NCI-H2107 (cell line): ENCODE measurements around the gene RBFOX2.

Experiments
- DNase-seq: peaks from one replicate; lab custom pipeline; 2025; lab: John Stamatoyannopoulos, UW

RBFOX2 gene

DNA sequence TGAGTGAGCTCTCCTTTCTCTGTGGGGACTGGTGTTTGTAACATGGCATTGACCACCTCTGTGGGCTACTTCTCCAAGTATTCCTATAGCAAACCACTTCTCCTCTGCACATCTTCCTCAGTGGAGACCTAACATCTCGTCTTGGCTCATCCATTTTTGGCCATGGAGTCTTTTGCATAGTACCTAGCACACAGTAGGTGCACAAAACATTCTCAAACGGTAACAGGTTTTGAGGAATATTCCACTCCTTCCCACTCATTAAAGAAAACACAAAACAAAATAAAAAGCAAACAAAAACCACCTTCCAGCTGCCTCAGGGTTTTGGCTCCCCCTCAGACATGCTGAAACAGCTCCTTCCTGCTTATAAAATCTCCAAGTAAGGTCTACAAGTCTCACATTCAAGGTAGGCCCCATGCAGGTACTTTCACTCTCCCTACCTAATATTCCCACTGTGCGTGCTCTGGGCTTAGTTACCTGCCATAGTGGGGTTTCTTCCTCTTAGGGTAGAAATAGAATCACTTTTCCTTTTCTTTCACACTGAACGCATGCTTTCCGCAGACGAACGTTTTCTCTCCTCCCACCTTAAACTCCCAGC is 132.4 kb downstream of the RBFOX2 start:
- DNase-seq, result no peak

DNA sequence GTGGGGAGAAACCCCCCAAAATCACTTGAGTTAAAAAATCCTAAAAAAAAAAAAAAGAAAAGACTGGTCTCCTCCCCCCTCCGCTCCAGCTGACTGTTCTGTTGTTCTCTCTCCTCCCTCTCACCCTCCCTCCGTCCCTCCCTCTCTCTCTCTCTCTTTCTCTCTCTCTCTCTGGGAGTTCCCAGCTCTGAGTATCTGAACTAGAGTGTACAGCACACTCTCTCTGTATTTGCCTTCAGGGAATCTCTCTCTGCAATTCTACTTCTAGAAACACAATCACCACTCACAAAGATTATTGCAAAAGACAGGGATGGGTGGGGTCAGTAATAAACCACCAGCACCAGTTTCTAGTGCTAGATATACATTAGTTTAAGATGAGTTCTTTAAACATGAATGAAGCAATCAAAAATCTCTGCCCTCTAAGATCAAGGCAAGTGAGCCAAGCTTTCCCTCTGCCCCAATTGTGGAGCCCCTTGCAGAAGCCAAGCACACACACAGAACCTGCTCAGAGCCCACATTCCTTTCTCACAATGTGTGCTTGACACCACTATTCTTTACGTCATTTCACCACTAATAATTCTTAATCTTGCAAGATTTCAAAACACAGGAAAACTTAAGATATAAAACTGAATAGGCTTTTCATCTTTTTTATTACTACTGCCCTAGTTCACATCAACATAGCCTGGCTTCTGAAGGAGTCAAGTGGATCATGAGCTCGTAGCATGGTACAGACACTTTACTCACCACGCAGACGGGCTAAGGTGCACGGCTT is 133.5 kb downstream of the RBFOX2 start:
- DNase-seq, result no peak

DNA sequence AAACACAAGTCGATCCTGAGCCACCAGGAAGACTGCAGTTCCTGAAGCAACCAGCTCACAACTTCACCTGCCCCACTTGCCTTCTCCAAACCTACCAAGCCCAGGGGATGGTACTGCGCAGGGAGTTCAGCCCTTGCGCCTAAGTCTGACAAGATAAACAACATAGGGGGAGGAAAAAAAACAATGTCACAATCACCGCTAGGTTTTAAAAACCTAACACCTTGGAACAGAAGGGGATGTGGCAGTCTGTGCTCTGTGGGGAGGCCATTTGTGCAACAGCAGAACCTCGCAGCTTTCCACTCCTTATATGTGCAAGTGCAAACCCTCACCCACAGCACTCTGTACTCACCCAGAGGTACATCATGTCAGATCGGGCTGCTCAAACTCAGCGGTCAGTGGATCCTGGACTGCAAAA is 134.2 kb downstream of the RBFOX2 start:
- DNase-seq, result no peak

DNA sequence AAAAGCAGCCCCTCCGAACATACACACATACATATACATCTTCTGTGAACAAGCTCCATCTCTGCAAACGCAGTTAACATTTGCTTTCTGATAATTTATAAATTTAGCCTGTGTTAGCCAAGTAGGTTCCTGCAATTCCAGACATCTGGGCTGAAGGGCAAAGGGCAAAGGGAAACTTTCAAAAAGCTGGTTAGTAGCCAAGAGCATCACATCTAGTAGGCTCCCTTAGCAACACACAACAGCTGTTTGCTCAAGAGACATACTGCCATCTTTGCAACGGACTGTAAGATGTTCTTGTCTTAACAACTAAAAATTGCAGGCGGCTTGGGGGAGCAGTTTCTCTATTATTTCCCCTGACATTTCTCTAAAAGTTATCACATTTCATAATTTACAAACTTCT is 134.9 kb downstream of the RBFOX2 start:
- no peak for DNase-seq

DNA sequence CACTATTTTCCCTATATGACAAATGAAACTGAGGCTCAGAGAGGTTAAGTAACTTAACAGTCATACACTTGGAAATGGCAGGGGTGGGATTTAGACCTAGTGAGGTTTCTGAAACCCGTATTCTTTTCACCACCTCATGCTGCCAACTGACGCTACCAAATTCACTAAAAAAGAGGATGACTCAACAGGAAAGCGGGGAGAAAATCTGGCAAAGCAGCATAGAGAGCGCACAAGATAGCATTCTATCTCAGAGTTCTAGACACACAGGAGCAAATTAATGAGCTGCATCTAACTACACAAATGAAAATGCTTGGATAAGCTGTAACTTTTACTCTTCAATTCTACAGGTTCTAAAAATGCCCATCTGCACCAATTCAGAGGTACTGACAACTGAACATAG is 136.4 kb downstream of the RBFOX2 start:
- no peak for DNase-seq

DNA sequence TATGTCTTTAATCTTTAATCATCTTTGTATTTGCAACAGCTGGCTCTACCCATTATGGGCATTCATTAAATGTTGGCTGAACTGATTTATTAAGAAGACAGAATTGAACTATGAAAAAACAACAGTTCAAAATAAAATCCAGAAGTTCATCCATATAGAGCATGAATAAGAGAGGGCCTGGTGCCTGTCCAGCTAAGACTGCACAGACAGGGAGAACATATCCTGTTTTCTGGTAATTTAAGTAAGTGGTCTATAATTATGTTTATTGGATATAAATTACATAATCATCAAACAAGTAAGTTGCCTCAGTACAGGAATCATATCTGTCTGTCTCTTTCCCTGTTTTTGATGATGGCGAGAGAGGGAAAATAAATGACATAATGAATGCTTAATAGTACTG is 137.2 kb downstream of the RBFOX2 start:
- no peak for DNase-seq

DNA sequence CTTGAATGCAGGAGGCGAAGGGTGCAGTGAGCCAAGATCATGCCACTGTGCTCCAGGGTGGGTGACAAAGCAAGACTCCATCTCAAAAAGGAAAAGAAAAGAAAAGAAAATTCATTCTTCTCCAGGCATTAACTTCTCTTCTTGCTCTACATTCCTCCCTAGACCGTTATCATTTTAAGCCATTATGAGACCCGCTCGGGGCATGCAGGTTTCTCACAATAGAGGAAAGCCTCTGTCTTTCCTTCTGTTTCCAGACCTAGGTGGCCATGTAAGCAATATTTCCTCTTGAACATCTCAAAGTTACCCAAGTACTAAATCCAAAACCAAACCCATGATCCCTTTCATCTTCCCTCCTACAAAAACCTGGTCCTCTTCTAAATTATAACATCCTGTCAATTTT is 139.6 kb downstream of the RBFOX2 start:
- DNase-seq, result no peak

DNA sequence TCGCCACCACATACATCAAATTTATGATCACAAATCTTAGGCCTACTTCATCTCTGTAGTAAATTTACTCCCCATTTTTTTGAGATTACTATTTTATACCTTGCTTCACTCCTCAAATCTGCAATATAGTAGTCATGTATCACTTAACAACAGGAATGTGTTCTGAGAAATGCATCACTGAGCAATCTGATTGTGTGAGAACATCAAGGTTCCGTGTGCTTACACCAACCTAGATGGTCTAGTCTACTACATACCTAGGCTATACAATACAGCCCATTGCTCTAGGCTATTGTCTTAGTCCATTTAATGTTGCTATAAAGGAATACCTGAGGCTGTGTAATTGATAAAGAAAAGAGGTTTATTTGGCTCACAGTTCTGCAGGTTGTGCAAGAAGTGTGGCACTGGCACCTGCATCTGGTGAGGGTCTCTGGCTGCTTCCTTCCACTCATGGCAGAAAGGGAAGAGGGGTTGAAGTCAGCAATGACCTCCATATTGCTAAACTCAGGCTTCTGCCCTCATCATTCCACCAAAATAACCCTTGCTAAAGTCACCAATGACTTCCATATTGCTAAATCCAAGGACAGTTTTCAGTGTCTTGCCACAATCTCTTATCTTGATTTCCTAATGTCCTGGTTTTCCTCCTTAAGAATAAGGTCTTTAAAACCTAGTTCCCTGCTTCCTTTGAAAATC is 140.3 kb downstream of the RBFOX2 start:
- no peak for DNase-seq

DNA sequence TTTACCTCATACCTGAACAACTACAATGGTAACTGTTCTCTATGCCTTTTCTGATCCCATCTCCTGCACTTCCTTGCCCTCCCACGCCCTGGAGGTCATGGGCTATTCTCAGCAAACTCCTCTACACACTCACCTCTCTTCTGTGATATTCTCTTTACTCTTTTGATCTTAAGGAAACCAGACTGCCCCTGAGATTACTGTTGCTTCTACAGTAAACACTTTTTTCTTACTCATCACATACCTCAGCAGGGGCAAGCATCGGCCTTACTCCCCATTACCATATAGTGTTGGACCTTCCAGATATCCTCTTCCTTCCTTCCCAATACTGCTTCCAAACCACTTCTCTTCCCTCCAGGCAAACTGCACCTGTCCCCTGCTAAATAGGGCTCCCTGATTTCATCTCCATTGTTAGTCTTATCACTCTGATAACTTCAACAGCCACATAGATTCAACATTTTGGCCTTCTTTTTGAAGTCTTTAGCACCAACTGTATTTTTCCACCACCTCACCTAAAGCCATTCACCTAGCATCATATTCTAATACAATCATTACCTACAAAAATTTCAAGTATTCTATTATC is 141.2 kb downstream of the RBFOX2 start:
- no peak for DNase-seq

DNA sequence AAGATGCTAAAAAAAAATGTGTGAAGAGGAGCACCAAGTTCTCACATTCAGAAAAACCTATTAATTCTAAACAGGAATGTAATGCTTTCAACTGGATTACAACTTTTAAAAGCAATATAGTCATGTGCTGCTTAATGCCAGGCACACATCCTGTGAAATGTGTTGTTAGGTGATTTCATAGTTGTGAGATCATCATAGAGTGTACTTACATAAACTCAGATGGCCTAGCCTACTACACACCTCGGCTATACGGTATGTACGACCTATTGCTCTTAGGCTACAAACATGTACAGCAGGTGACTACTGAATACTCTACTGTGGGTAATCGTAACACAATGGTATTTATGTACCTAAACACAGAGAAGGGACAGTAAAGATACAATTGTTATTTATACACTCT is 142.3 kb downstream of the RBFOX2 start:
- no peak for DNase-seq

DNA sequence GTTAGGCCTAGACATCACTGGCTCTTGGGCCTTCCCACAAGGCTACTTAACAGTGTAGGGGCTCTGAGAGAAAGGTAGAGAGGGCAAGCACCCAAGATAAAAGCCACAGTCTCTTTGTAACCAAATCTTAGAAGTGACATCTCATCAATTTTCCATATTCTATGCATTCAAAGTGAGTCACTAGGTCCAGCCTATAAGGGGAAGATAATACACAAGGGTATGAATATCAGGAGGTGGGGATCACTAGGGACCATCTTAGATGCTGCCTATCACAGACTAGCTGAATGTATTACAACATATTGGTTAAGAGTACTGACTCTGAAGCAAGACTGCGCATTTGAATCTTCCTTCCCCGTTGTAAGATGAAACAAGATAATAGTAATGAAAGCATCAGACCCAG is 144.1 kb downstream of the RBFOX2 start:
- no peak for DNase-seq

DNA sequence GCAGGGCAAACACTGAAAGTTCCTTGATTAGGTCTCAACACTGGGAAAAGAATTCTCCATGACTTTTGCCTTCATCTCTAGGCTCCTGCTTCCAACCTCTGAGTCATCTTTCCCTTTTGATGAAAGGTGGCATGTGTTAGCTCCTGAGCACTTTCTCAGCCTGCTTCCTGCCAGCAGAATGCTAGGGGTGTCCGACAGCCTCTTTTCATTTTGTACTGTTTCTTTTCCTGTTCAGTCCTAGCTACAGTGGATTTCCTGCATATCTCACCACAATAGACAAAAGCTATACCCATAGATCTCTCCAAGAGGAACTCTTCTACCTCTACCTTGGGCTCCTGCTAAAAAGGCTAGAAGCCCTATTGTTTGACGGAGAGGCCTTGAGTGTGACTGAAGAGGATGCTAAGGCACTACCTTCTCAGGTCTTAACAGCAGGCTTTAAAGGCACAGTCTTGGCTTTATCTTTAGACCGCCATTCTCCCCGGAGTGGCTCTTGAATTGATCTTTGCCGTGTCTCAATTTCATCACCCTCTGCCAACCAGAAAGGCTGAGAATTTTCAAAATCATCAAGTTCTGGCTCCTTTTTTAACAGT is 145.5 kb downstream of the RBFOX2 start:
- DNase-seq, result no peak

DNA sequence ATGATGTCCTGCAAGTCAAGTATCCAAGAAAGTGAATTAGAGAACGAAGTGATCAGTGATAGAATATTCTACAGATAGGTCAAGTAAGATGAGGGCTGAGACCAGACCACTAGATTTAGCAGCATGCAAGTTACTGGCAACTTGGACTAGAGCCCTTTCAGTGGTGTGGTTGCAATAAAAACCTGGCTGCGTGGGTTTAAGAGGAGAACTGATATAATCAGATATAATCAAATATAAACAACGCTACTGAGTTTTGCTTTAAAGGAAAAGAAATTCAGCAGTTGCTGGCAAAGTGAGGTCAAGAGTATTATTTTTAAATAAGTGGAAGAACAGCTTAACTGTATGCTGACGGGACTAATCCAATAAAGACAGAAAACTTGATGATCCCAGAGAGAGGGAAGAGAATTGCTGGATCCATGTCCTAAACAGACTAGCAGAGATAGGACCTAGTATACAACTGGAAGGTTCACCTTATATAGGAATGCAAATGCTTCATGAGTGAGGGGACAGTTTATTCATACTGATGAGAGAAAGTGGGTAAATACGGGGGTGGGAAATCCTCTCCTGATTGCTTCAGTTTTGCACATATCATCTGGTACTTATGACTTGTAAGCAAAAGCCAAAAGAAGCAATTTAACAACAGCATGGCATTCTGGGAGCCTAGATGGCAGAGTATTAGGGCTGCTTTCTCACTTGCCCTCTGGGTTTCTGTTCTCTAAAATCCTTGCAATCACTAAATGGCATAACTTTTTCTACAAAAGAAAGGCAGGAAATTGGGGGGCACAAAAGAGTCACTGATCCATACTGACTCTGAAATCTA is 146.2 kb downstream of the RBFOX2 start:
- DNase-seq, result no peak

DNA sequence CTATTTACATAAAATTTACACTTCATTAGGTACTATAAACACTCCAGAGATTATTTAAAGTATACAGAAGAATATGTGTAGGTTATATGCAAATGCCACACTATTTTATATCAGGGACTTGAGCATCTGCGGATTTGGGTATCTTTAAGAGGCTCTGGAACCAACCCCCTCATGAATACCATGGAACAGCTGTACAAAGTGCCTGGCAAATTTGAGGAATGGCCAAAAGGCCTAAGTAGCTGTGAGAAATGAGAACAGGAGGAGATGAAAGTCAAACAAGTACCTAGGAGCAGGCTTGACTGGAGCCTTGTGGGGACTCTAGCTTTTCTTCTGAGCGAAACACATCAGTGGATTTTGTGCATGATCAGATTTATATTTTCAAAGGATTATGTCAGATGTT is 149.3 kb downstream of the RBFOX2 start:
- DNase-seq, result no peak

DNA sequence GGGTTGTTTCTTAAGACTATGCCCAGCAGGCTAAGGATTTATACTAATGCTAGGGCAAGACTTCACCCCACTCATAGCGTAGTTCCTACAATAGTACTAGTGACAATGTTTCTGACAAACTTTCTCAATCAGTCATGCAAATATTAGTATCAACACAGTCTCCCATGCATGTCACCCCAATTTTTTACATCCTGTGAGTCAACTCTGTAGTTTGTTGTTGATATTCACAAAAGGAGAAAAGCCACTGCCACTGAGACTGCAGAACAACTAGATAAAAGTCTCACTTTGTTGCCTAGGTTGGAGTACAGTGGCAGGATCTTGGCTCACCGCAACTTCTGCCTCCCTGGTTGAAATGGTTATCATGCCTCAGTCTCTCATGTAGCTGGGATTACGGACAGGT is 155.2 kb downstream of the RBFOX2 start:
- no peak for DNase-seq

DNA sequence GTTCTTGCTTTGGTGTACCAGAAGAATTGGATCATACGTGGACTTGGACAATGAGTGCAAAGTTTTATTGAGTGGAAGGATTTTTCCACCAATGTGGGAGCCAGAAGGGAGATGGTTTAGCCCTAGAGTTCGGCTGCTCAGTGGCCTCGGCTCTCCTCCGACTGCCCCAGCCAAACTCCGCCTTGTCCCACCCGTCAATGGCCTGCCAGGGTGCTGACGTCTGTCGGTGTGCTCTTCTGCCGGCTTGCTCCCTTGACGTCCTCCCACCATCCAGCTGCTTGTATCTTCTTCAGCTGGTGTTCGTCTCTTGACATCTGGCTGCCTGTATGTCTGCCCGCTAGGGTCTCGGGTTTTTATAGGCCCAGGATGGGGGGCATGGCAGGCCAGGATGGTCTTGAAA is 156.2 kb downstream of the RBFOX2 start:
- no peak for DNase-seq

DNA sequence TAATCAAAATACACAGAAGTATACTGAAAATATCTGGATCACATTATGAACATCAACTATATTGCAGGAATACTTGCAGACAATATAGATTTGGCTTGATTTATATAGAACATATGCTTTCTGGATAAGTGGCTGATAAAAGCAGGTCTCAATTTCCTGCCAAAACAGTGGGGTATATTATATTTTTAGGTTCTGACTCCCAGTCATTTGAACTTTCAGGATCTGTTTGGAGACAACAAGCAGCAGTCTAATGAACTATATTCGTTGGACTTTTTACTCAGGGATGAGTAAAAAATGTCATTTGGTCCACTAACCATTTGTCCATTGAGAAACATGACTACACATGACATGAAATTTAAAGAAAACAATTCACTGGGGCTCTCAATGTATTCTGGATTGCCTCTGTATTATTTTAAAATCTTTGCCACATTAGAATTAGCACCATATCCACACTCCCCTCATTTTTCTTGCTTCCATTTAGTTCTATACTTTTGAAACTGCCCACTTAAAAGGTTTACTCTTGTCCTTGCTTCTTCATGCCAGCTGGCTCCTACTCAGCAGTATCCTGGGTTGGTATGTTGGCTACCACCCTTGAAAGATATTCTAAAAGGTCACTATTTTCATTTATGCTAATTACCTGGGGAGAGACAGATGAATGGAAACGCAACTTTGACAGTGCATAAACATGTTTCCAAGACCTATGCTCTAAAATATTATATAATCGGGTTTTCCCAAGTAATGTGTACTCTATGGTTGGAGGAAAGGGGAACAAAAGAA is 157.9 kb downstream of the RBFOX2 start:
- no peak for DNase-seq

DNA sequence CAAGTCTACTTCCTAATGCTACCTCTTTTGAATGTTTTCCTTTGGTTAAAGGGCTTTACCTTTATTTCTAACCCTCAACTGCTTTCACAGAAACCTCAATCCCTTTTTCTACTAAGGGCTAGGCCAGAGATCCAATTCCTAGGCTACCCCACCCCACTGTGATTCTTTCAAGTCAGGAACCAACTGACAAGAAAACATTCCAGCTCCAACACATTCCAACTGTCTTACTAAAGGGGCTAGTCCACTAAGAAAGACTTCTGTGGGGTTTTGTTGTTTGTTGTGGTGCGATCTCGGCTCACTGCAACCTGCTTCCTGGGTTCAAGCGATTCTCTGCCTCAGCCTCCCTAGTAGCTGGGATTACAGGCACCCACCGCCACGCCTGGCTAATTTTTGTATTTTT is 159.7 kb downstream of the RBFOX2 start:
- no peak for DNase-seq

DNA sequence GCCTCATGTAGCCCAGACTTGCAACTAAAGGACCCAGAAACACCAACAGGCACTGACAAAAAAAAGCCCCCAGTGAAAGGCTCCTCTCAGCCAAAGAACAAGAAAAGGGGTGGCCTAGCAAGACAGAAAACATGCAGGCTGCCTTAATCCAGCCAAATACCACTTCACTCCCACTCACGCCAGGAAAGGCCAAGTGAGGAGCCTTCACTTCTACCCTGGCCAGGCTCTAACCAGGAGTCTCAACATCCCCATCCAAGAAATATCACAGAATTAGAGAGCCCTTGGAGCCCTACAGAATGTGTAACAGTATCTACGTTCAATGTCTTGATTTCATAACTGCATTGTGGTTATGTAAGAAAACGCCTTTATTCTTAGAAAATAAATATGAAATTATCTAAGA is 162.0 kb downstream of the RBFOX2 start:
- DNase-seq, result no peak

DNA sequence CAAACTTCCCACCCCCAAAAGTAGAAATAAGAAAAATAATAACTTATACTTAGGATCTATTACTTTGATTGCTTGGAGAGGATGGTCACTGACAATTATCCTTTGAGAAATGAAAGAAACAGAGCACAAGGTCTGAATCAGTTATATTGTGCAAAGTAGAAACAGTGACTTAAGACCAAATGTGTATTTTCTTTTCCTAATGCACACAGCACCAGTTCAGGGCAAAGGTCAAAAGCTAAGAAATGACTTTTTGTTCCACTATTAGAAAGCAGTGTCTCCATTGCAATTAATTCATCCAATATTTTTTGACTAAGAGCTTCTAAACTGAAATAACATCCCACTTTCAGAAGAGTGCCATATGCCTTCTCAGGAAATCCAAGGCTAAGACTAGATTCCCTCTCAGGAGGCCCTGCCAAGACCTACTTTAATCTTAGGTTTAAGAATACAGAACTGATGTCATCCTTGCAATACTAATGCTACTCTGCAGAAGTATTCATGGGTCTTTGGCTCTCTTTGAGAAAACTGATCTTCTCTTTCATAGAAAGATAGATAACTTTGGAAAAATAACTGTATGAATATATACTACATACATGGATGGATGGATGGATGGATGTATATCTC is 164.0 kb downstream of the RBFOX2 start:
- no peak for DNase-seq

DNA sequence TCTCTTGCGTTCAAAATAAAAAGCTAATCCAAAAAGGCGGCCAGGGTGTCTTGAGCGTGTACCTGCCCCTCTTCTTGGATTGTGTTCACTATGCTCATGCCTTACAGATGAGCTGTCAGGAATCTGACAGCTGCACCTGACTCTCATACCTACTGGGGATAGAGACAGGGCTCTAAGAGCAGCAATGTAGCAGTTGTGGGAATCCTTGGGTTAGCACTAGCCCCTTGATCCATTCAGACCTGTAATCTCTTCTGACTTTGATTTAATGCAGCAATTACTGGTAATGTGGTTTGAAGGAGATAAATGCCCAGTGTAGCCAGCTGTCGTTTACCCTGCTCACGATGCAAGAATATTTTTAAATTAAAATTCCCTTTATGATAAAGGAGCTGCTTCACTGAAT is 165.2 kb downstream of the RBFOX2 start:
- no peak for DNase-seq
